BE2C (cell line): Measurements from ENCODE around the gene BBLN.
A peak's percentile ranks its signal among the peaks of the same experiment; 100 is the strongest.
"Not testable (repeated sequence)": the region's sequence is repeated elsewhere in the genome, so short reads cannot be mapped to it uniquely, and the experiment has no call there.

Experiments
- DNase-seq: peaks from one replicate; pipeline ENCODE4 v3.0.0-alpha.2; 2020
- H3K27me3 ChIP-seq: fragments of 250-450 bp; sonication (Bioruptor Pico); 2 replicates; pipeline ENCODE4 v1.5.1; 2020; ENCODE audit warnings: mild to moderate bottlenecking
- H3K36me3 ChIP-seq: fragments of 250-450 bp; sonication (Bioruptor Pico); 2 replicates; pipeline ENCODE4 v1.5.1; 2020; ENCODE audit warnings: mild to moderate bottlenecking
- H3K4me1 ChIP-seq: fragments of 250-450 bp; sonication (Bioruptor Pico); 2 replicates; pipeline ENCODE4 v1.5.1; 2020
- H3K4me3 ChIP-seq: 2 replicates; pipeline ENCODE4 v1.5.1; 2011; ENCODE audit warnings: low read depth, low read length
- H3K9me3 ChIP-seq: fragments of 250-450 bp; sonication (Bioruptor Pico); 2 replicates; pipeline ENCODE4 v1.5.1; 2020
- CTCF ChIP-seq: IDR thresholded peaks from 2 replicates; pipeline ENCODE4 v1.5.1; 2012; ENCODE audit warnings: mild to moderate bottlenecking, low read depth, low read length

Gene BBLN

GRCh38 chr9:128128836-128129590 lies 31.1 kb upstream of the BBLN start:
- no peaks in the 10 kb centered on the region for H3K27me3 ChIP-seq
- no peak for DNase-seq
- no peaks in the 10 kb centered on the region for H3K9me3 ChIP-seq
- no peak for TF ChIP-seq CTCF
- peaks cover 16% of the 10 kb centered on the region for H3K36me3 ChIP-seq
- peaks cover 11% of the 10 kb centered on the region for H3K4me1 ChIP-seq
- H3K4me3 ChIP-seq: peak overlapping the region; percentile 96

GRCh38 chr9:128129976-128130590 lies 30.0 kb upstream of the BBLN start:
- H3K27me3 ChIP-seq, H3K9me3 ChIP-seq, H3K4me3 ChIP-seq, H3K36me3 ChIP-seq: not testable (repeated sequence)
- peaks cover 11% of the 10 kb centered on the region for H3K4me1 ChIP-seq
- DNase-seq: peak; percentile 62
- TF ChIP-seq CTCF: peak; percentile 17; the same call in 1 of the 2 replicates

- not testable (repeated sequence) for H3K36me3 ChIP-seq, H3K4me1 ChIP-seq, H3K9me3 ChIP-seq, H3K27me3 ChIP-seq, DNase-seq, H3K4me3 ChIP-seq
Measured at GRCh38 chr9:128130651-128131050, 29.4 kb upstream of the BBLN start.

GRCh38 chr9:128131346-128131745 lies 28.7 kb upstream of the BBLN start:
- DNase-seq, H3K27me3 ChIP-seq, H3K9me3 ChIP-seq, H3K4me3 ChIP-seq, H3K4me1 ChIP-seq, H3K36me3 ChIP-seq: not testable (repeated sequence)

GRCh38 chr9:128132139-128132538 lies 27.9 kb upstream of the BBLN start:
- DNase-seq, H3K27me3 ChIP-seq, H3K4me3 ChIP-seq: not testable (repeated sequence)

GRCh38 chr9:128135561-128135960 lies 24.5 kb upstream of the BBLN start:
- not testable (repeated sequence) for H3K9me3 ChIP-seq, H3K27me3 ChIP-seq, H3K36me3 ChIP-seq, DNase-seq, H3K4me1 ChIP-seq, H3K4me3 ChIP-seq

More at GRCh38 chr9:128132139-128132538, 27.9 kb upstream of the BBLN start:
- H3K4me1 ChIP-seq, H3K36me3 ChIP-seq, H3K9me3 ChIP-seq: not testable (repeated sequence)

- Histone ChIP-seq H3K9me3 (no peaks in the 10 kb centered on the region), H3K27me3 (no peaks in the 10 kb centered on the region), H3K4me3 (no peak overlapping the region), H3K36me3 (no peaks in the 10 kb centered on the region), H3K4me1 (peaks cover 1% of the 10 kb centered on the region)
- no peak for TF ChIP-seq CTCF
- no peak for DNase-seq
Measured at GRCh38 chr9:128136816-128137793, 23.0 kb upstream of the BBLN start.

GRCh38 chr9:128138001-128138400 lies 22.1 kb upstream of the BBLN start:
- H3K27me3 ChIP-seq: no peaks in the 10 kb centered on the region
- no peak for DNase-seq
- TF ChIP-seq CTCF: no peak
- H3K9me3 ChIP-seq: no peaks in the 10 kb centered on the region
- H3K4me3 ChIP-seq: no peak overlapping the region
- H3K36me3 ChIP-seq: no peaks in the 10 kb centered on the region
- no peaks in the 10 kb centered on the region for H3K4me1 ChIP-seq
